Motor neuron (in vitro differentiated cells): Measurements from ENCODE around the gene SEMA7A. TPM values are rescaled to one million over a fixed set of nuclear protein-coding genes. Genes with fewer than 3 reads are reported as not detected.
"Not testable (repeated sequence)": the region's sequence is repeated elsewhere in the genome, so short reads cannot be mapped to it uniquely, and the experiment has no call there.

Source experiments
- ATAC-seq, 8 experiments: fragments of 200-7000 bp; cut with Tn5 transposase; replicated peaks in 6 of 8; 2 replicates each; pipeline ENCODE4 v1.8.0; 2021; ENCODE audit warnings: mild to moderate bottlenecking in 8 of 8, moderate library complexity in 8 of 8
- H3K27ac ChIP-seq, 2 donors: fragments of 250-450 bp; sonication (Bioruptor Pico); 2 replicates each; pipeline ENCODE4 v1.9.0; 2021; ENCODE audit warnings: antibody characterized with exemption in 2 of 2, mild to moderate bottlenecking in 2 of 2, moderate library complexity in 1 of 2
- H3K4me1 ChIP-seq, 2 donors: fragments of 250-450 bp; sonication (Bioruptor Pico); replicated peaks in 1 of 2; 2 replicates each; pipeline ENCODE4 v1.6.1; 2021; ENCODE audit warnings: antibody characterized with exemption in 2 of 2, mild to moderate bottlenecking in 2 of 2, moderate library complexity in 1 of 2
- H3K4me3 ChIP-seq, 5 donors: fragments of 250-450 bp; sonication (Bioruptor Pico); 2 replicates each; pipeline ENCODE4 v1.9.0; 2021; ENCODE audit warnings: antibody characterized with exemption in 5 of 5, mild to moderate bottlenecking in 5 of 5, moderate library complexity in 4 of 5
- WGBS, 10 experiments: fragments of 450-650 bp; shearing (Covaris generic); methylation state at CpG; one replicate each; pipeline ENCODE4 v1.0.0; 2022; 5-methylcytosine and 5-hydroxymethylcytosine counted together
- in situ Hi-C, 9 experiments: fragments of 400-800 bp; cut with MboI; loops; one replicate each; pipeline ENCODE4 v1.15.0; 2021; ENCODE audit warnings: low sequenced_read_pairs in 9 of 9, low pct_unique_long_range_greater_than_20kb in 2 of 9; ENCODE audit not compliant: unreplicated experiment in 9 of 9
- total RNA-seq, 8 experiments: library from RNA; unstranded; fragments of 300-600 nt; gene quantifications; 2 replicates each; pipeline versions ENCODE4 v1.2.3 to v1.2.4, GENCODE V29; 2022

The SEMA7A gene
- total RNA-seq, 8 experiments from 2014 or later: 0.45 to 16.5 (median 9.6) TPM

DNA sequence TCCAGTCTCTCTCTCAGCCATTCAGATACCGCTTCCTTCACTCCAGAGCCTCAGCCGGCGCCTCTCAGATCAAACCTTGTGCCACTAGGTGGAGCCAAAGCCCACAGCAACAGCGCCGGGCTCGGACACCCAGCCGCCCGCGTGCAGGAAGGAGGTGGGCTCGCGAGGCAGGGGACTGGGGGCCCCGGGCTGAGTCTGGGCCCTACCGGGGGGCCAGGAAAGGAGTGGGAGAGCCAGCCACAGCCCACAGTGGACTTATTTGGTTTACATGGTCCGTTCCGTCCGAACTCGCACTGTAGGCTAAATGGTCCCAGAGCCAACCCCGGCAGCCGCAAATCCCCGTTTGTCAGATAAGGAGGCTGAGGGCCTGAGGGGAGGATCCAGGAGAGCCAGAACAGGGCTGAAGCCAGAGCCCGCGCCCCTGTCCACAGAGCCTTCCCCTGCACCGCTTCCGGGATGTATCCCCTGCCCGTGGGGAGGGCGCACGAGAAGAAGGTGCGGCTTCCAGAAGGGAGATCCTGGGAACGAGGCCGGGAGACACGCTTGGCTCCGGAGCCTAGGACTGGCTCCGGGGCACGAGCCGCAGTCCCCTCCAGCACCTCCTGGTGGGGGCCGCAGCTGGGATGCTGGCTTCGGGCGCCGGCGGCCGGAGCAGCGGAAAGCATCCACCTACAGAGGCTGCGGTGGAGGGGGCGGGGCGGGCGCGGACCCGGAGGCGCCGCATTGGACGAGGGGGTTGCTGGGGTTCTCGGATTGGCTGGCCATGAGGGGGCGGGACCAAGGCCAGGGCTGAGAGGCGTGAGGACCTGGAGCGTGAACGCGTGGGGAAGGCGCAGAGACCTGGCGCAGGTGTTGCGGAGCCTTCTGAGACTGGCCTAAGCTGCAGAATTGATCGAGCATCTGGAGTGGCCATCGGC is 59.8 kb downstream of the SEMA7A start:
- WGBS, 10 experiments: 0% methylated on average over 2 to 5 of the region's 62 CpGs; no CpG with 5 or more reads in 6 of the 10 experiments
- Histone ChIP-seq H3K4me3 (peak overlapping the region; percentile 39 to 55 (median 51)), H3K4me1 (no peaks in the 10 kb centered on the region), H3K27ac (no peak overlapping the region)
- ATAC-seq: peak; percentile 83 to 95 (median 92)
- in situ Hi-C loops: no loop called here

DNA sequence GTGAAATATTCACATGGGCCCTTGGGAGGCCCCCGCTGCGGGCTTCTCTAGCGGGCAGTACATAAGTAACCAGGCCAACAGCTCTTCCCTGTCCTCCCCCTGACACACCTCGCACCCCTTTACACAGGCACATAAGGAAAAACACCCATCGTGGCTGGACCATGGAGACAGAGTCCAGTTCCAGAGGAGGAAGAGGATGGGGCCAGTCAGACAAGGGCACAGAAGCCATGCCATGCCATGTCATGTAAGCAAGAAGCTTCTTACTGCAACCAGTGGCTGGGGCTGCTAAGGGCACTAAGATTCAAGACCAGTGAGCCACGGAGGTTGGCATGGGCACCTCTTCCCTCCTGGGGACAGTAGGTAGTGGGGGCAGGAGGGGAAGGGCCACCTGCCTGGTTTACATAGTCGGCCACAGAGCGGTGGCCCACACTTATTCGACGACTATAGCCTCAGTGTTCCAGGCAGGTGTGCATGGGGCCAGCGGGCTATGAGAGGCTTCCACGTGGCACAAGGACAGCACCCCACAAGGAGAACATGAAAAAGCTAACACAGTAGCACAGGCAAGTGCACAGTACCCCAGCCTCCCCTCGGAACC is 60.6 kb downstream of the SEMA7A start:
- in situ Hi-C loops: no loop called here
- no peak overlapping the region for H3K27ac ChIP-seq
- peak in 1 of 8 experiments; percentile 2 for ATAC-seq
- WGBS, 10 experiments: 19 to 100% (median 70%) methylated on average over 1 to 6 of the region's 13 CpGs; no CpG with 5 or more reads in 2 of the 10 experiments
- H3K4me1 ChIP-seq: no peaks in the 10 kb centered on the region
- no peak overlapping the region for H3K4me3 ChIP-seq

DNA sequence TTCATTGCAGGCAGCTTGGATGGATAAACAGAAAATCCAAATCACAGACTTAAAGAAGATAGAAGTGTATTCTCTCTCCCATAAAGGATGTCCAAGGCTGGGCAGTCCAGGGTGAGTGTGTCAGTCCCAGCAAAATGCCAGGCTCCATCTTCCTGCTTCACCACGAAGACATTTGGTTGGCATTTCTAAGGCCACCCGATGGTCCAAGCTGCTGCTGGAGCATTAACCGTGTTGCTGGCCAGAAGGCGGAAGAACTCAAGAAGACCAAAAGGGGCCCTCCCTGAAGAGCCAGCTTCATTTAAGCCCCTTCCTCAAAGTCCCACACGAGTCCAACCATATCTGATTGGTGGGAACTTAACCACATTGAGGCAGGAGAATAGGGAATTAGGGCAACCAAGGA is 63.3 kb downstream of the SEMA7A start:
- in situ Hi-C loops: no loop called here
- Histone ChIP-seq H3K4me3 (no peak overlapping the region), H3K4me1 (peaks cover 0 to 2% of the 10 kb centered on the region in 2 donors), H3K27ac (no peak overlapping the region)
- 40 to 96% (median 73%) methylated on average over 1 to 5 of the region's 5 CpGs; no CpG with 5 or more reads in 3 of the 10 experiments for WGBS, 10 experiments
- ATAC-seq: no peak

DNA sequence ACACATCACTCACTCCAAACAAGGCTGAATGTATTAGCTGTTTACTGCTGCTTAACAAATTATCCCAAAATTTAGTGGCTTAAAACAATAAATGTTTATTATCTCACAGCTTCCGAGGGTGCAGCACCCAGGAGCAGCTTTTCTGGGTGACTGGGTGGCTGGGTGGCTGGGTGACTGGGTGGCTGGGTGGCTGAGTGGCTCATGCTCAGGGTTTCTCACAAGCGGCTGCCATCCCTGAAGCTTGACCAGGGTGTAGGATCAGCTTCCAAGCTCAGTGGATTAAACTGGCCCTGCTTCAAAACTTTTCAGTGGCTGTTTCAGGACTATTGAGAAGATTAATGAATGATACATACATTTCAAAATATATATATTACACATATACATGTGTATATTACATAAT is 64.0 kb downstream of the SEMA7A start:
- Histone ChIP-seq H3K4me3 (no peak overlapping the region), H3K4me1 (peaks cover 0 to 2% of the 10 kb centered on the region in 2 donors), H3K27ac (no peak overlapping the region)
- 70 to 100% (median 92%) methylated on average over 1 to 2 of the region's 2 CpGs; no CpG with 5 or more reads in 5 of the 10 experiments for WGBS, 10 experiments
- in situ Hi-C loops: no loop called here
- ATAC-seq: no peak

GRCh38 chr15:74369084-74369745 is 64.5 kb downstream of the SEMA7A start:
- no peak for ATAC-seq
- in situ Hi-C loops: no loop called here
- WGBS, 10 experiments: 59 to 100% (median 87%) methylated on average over 1 to 7 of the region's 10 CpGs
- Histone ChIP-seq H3K4me3 (no peak overlapping the region), H3K4me1 (peaks cover 0 to 2% of the 10 kb centered on the region in 2 donors), H3K27ac (no peak overlapping the region)

DNA sequence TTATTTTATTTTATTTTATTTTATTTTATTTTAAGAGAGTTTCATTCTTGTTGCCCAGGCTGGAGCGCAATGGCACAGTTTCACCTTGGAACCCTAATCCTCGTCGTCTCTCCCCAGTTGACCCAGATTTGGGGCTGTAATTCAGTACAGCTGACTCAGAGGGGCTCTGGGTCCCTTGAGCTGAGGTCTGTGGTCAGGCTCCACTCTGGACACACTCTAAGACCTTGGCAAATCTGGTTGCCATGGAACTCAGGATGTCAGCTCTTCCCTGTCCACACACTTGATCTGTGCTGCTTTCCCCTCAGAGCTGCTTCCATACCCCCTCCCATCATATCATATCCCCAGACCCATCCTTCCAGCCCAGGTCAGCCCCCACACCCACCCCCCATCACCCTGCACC is 65.6 kb downstream of the SEMA7A start:
- ATAC-seq: no peak
- no peak overlapping the region for H3K4me3 ChIP-seq
- WGBS, 10 experiments: 83 to 100% (median 92%) methylated on average over 1 to 3 of the region's 3 CpGs; no CpG with 5 or more reads in 3 of the 10 experiments
- H3K27ac ChIP-seq: no peak overlapping the region
- in situ Hi-C loops: no loop called here
- H3K4me1 ChIP-seq: peaks cover 0 to 2% of the 10 kb centered on the region in 2 donors

- no peak within 1 kb of the TSS for H3K27ac ChIP-seq
- 67 to 100% (median 76%) methylated on average over 1 to 7 of the region's 12 CpGs; no CpG with 5 or more reads in 4 of the 10 experiments for WGBS, 10 experiments
- peaks cover 0 to 2% of the 10 kb centered on the region in 2 donors for H3K4me1 ChIP-seq
- no peak for ATAC-seq
- H3K4me3 ChIP-seq: no peak within 1 kb of the TSS
- in situ Hi-C loops: no loop called here
These were observed 66.4 kb downstream of the SEMA7A start, which contains the start of gene CYP11A1 for GRCh38 chr15:74367296-74367854. CYP11A1 (minus strand) TSS chr15:74367646; CDS start chr15:74367585, 61 bp downstream.

DNA sequence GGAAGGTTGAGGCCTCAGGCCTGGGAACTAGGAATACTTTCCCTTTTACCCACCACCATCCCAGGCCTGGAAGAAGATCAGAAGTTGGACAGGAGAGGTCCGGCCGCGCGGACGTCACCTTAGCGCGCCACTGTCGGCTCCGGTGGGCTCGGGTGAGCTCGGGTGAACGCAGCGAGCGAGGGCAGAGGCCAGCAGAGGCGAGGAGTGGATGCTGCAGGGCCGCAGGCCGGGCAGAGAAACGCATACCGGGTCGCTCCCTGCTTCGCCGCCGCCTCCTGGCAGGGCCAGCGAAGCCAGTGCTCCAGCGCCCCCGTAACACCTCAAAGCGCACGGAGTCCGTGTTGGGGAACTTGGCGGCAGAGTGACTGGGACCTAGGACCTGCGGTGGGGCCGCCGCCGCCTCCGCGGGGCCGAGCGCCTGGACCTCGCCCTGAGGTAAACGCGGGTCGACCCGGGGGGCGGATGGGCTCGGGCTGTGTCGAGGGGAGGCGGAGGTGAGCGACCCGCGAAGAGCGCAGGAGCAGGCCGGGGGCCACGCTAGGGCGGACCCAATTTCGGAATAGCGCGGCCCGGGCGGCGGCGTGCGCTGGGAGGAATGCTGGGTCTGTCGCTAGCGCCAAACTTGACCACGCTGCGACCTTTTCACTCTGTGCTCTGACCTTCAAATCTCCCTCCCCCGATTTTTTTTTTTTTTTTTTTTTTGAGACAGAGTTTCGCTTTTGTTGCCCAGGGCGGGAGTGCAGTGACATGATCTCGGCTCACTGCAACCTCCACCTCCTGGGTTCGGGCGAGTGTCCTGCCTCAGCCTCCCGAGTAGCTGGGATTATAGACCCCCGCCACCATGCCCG is 67.9 kb downstream of the SEMA7A start:
- Histone ChIP-seq H3K27ac (no peak overlapping the region), H3K4me1 (peaks cover 0 to 2% of the 10 kb centered on the region in 2 donors), H3K4me3 (peak overlapping the region in 4 of 5 donors; percentile 4 to 20 (median 14))
- WGBS, 10 experiments: 4 to 83% (median 31%) methylated on average over 3 to 25 of the region's 75 CpGs; no CpG with 5 or more reads in 1 of the 10 experiments
- peak; percentile 59 to 96 (median 64) for ATAC-seq
- in situ Hi-C loops: no loop called here

DNA sequence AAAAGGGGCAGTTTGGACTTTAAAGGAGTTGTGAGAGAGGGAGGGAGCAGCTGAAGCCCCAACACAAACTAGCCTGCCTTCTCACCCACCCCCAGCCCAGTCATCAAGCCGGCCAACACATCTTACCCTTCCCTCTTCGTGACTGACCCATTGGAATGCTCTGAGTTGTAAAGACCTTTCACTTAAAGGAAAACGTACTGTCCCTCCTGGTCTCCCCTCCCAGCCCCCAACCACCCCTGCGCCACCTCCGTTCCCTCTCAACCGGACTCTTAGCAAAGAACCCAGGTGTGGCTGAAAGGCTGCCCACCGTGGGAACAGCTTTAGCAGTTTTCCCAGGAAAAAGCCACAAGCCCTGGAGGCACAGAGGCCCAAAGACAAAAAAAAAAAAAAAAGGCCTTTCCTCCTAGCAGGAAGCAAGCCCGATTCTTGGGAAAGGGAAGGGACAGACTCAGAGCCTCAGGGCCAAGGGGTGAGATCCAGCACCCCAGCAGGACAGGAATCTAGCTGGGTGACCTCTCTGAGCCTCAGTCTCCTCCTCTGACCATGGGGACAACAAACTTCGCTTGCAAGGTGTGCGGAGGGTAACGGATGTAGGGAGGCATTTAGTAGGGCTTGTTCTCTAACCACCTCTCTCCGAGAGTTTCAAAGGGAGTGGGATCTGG is 68.7 kb downstream of the SEMA7A start:
- in situ Hi-C loops: no loop called here
- Histone ChIP-seq H3K4me1 (peaks cover 0 to 2% of the 10 kb centered on the region in 2 donors), H3K27ac (no peak overlapping the region), H3K4me3 (no peak overlapping the region)
- WGBS, 10 experiments: 20 to 86% (median 52%) methylated on average over 1 to 5 of the region's 12 CpGs; no CpG with 5 or more reads in 6 of the 10 experiments
- ATAC-seq: no peak

DNA sequence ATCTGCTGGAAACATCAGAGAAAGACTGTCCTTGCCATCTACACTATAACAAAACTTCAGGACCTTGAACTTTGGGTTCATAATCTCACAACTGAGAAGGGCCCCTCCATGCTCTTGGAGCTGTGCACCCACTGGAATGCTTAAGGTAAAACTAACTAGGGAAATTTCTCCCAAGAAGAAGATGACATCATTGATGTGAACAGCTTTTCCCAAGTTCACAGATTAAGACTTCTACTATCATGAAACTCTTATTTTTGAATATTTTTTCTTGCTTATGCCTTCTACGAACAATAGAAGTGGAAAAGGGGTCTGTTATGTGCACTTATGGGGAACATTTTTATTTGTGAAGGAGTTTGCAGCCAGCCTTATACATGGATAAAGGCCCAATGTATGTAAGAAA is 71.3 kb downstream of the SEMA7A start:
- in situ Hi-C loops: no loop called here
- H3K27ac ChIP-seq: no peak overlapping the region
- WGBS, 10 experiments: 17 to 100% (median 71%) methylated on average over 1 of the region's 1 CpG; no CpG with 5 or more reads in 3 of the 10 experiments
- ATAC-seq: no peak
- no peak overlapping the region for H3K4me3 ChIP-seq
- H3K4me1 ChIP-seq: peaks cover 0 to 2% of the 10 kb centered on the region in 2 donors

GRCh38 chr15:74360855-74361254 is 72.9 kb downstream of the SEMA7A start:
- H3K27ac ChIP-seq, in situ Hi-C loops, ATAC-seq, H3K4me3 ChIP-seq, H3K4me1 ChIP-seq: not testable (repeated sequence)
- WGBS, 10 experiments: 0 to 100% (median 78%) methylated on average over 1 of the region's 1 CpG; no CpG with 5 or more reads in 3 of the 10 experiments
